Breast epithelium (tissue), 4 donors: Measurements from ENCODE around the gene ARHGAP30. TPM values are rescaled to one million over a fixed set of nuclear protein-coding genes. Genes with fewer than 3 reads are reported as not detected.
A peak's percentile ranks its signal among the peaks of the same experiment; 100 is the strongest.
"Not testable (repeated sequence)": the region's sequence is repeated elsewhere in the genome, so short reads cannot be mapped to it uniquely, and the experiment has no call there.

ENCODE experiments used
- DNase-seq, 2 donors: peaks; one replicate each; pipeline ENCODE4 v3.0.0-alpha.2; 2019; ENCODE audit warnings: low spot score in 2 of 2
- H3K27ac ChIP-seq, 2 donors: fragments of 200-600 bp; sonication (generic) in 1 of 2; one replicate each; pipeline ENCODE4 v1.5.1; 2016 to 2019; ENCODE audit warnings: mild to moderate bottlenecking in 1 of 2
- H3K27me3 ChIP-seq, 2 donors: fragments of 200-600 bp; sonication (generic) in 1 of 2; one replicate each; pipeline versions ENCODE4 v1.5.1 to v1.6.0; 2017 to 2019; ENCODE audit warnings: control low read depth in 1 of 2, mild to moderate bottlenecking in 1 of 2
- H3K36me3 ChIP-seq: fragments of 200-600 bp; one replicate; pipeline ENCODE4 v1.5.1; 2019
- H3K4me1 ChIP-seq, 2 donors: fragments of 200-600 bp; sonication (generic); one replicate each; pipeline ENCODE4 v1.5.1; 2016 to 2019; ENCODE audit warnings: control low read depth in 1 of 2
- H3K4me3 ChIP-seq, 3 donors: fragments of 200-600 bp; sonication (generic); 1 replicate in 2 of 3; 2 replicates in 1 of 3; pipeline ENCODE4 v1.5.1; 2016 to 2019; ENCODE audit warnings: mild to moderate bottlenecking in 3 of 3, moderate library complexity in 2 of 3
- H3K9me3 ChIP-seq, 2 donors: fragments of 200-600 bp; sonication (generic) in 1 of 2; one replicate each; pipeline ENCODE4 v1.5.1; 2016 to 2019; ENCODE audit warnings: control low read depth in 1 of 2
- CTCF ChIP-seq, 3 donors: fragments of 450-650 bp; IDR thresholded peaks; one replicate each; pipeline ENCODE4 v1.5.1; 2016 to 2017; ENCODE audit warnings: antibody characterized with exemption in 3 of 3, mild to moderate bottlenecking in 3 of 3, moderate library complexity in 3 of 3
- POLR2A ChIP-seq: fragments of 450-650 bp; IDR thresholded peaks from one replicate; pipeline ENCODE4 v1.6.1; 2016; ENCODE audit warnings: antibody characterized with exemption, mild to moderate bottlenecking, moderate library complexity
- POLR2AphosphoS5 ChIP-seq, 3 donors: sonication (generic); formaldehyde crosslinking; IDR thresholded peaks; one replicate each; pipeline ENCODE4 v1.6.1; 2017; ENCODE audit warnings: antibody characterized with exemption in 3 of 3
- intact Hi-C: fragments of 100-400 bp; cut with DNase I; formaldehyde crosslinking; loops from one replicate; pipeline ENCODE4 v1.15.1; 2023; ENCODE audit warnings: low total_unique reads
- total RNA-seq, 3 donors: library from RNA; depleted of rRNA; stranded (reverse); fragments of >200 nt; gene quantifications; one replicate each; pipeline ENCODE4 v1.1.0, GENCODE V29; 2016

Gene ARHGAP30
- total RNA-seq, 3 donors from 2014 or later = 5.2 to 16.5 (median 7.9) TPM

GRCh38 chr1:161021970-161022353 lies 47.7 kb downstream of the ARHGAP30 start:
- Histone ChIP-seq H3K9me3 (no peaks in the 10 kb centered on the region), H3K27me3 (no peaks in the 10 kb centered on the region), H3K27ac (peak overlapping the region; percentile 88 to 93), H3K4me1 (peaks cover 0 to 16% of the 10 kb centered on the region in 2 donors), H3K36me3 (no peaks in the 10 kb centered on the region), H3K4me3 (peak overlapping the region in 2 of 3 donors; percentile 58 to 84)
- intact Hi-C loops = no loop called here
- TF ChIP-seq POLR2A = no peak
- TF ChIP-seq POLR2AphosphoS5 (IDR thresholded peaks at IDR 0.05) = no peak
- TF ChIP-seq CTCF (IDR thresholded peaks at IDR 0.05) = no peak
- no peak for DNase-seq

GRCh38 chr1:161021165-161021969 lies 48.3 kb downstream of the ARHGAP30 start:
- intact Hi-C loops = no loop called here
- Histone ChIP-seq H3K27me3 (no peaks in the 10 kb centered on the region), H3K4me1 (peaks cover 0 to 16% of the 10 kb centered on the region in 2 donors), H3K4me3 (peak overlapping the region; percentile 51 to 84 (median 58)), H3K9me3 (no peaks in the 10 kb centered on the region), H3K36me3 (no peaks in the 10 kb centered on the region), H3K27ac (peak overlapping the region; percentile 88 to 93)
- TF ChIP-seq POLR2AphosphoS5 (IDR thresholded peaks at IDR 0.05) = no peak
- TF ChIP-seq CTCF (IDR thresholded peaks at IDR 0.05) = no peak
- no peak for TF ChIP-seq POLR2A
- peak; percentile 98 to 99 for DNase-seq

- Histone ChIP-seq H3K27me3 (no peaks in the 10 kb centered on the region), H3K36me3 (no peaks in the 10 kb centered on the region), H3K4me3 (peak within 1 kb of the TSS; percentile 51 to 84 (median 58)), H3K4me1 (peaks cover 0 to 16% of the 10 kb centered on the region in 2 donors), H3K27ac (peak within 1 kb of the TSS; percentile 88 to 93), H3K9me3 (no peaks in the 10 kb centered on the region)
- peak in 1 of 2 donors; percentile 50 for DNase-seq
- intact Hi-C loops = no loop called here
- TF ChIP-seq POLR2AphosphoS5 (IDR thresholded peaks at IDR 0.05) (peak in 1 of 3 donors; percentile 92), CTCF (IDR thresholded peaks at IDR 0.05) (peak; percentile 30 to 72 (median 44)), POLR2A (peak; percentile 41)
These were observed 49.1 kb downstream of the ARHGAP30 start, which contains the start of gene F11R for GRCh38 chr1:161020509-161021164. TSS of gene F11R (minus strand) at chr1:161021152. CDS start at chr1:161021073, 79 bp downstream.

- no peak for DNase-seq
These were observed 49.8 kb downstream of the ARHGAP30 start for GRCh38 chr1:161019751-161020495.

GRCh38 chr1:161019111-161019660 lies 50.5 kb downstream of the ARHGAP30 start:
- H3K36me3 ChIP-seq, H3K27me3 ChIP-seq, H3K9me3 ChIP-seq, DNase-seq, intact Hi-C loops: not testable (repeated sequence)
- H3K27ac ChIP-seq = peak overlapping the region in 1 of 2 donors; percentile 88
- peaks cover 0 to 16% of the 10 kb centered on the region in 2 donors for H3K4me1 ChIP-seq
- peak overlapping the region in 2 of 3 donors; percentile 58 to 84 for H3K4me3 ChIP-seq

More at GRCh38 chr1:161019751-161020495, 49.8 kb downstream of the ARHGAP30 start:
- Histone ChIP-seq H3K4me1 (peaks cover 0 to 16% of the 10 kb centered on the region in 2 donors), H3K27me3 (no peaks in the 10 kb centered on the region), H3K9me3 (no peaks in the 10 kb centered on the region), H3K36me3 (no peaks in the 10 kb centered on the region), H3K27ac (peak overlapping the region; percentile 88 to 93), H3K4me3 (peak overlapping the region; percentile 51 to 84 (median 58))
- intact Hi-C loops = no loop called here
- TF ChIP-seq POLR2A (no peak), CTCF (IDR thresholded peaks at IDR 0.05) (no peak), POLR2AphosphoS5 (IDR thresholded peaks at IDR 0.05) (no peak)
